ENCODE results near the gene GPC6.

GPC6 gene

GRCh38 chr13:94243551-94243950, 1016.9 kb downstream of the GPC6 start:
- TF ChIP-seq CTCF (conservative IDR thresholded peaks at IDR 0.05; ENCODE audit: low read depth, low read length), result no peak
- peak overlapping the region; percentile 21; the same call in 1 of the 2 replicates for H3K27ac ChIP-seq
- no peaks in the 10 kb centered on the region for H3K27me3 ChIP-seq (ENCODE audit: insufficient read depth, low read depth)
- peaks cover 17% of the 10 kb centered on the region for H3K4me1 ChIP-seq (ENCODE audit: low read depth, poor library complexity, severe bottlenecking)
- H3K9ac ChIP-seq, result no peak overlapping the region
- H4K20me1 ChIP-seq (ENCODE audit: insufficient read depth), result no peaks in the 10 kb centered on the region
- no peak overlapping the region for H2AFZ ChIP-seq (ENCODE audit: low read depth)
- H3K79me2 ChIP-seq (ENCODE audit: insufficient read depth, low read depth), result no peaks in the 10 kb centered on the region
- no peak overlapping the region for H3K4me3 ChIP-seq (IDR thresholded peaks at IDR 0.05; ENCODE audit: insufficient read depth, low read depth, low read length)
- no peaks in the 10 kb centered on the region for H3K36me3 ChIP-seq (ENCODE audit: insufficient read depth)
- H3K4me2 ChIP-seq, result peak overlapping the region; percentile 43

- Histone ChIP-seq H4K20me1 (ENCODE audit: insufficient read depth) (no peaks in the 10 kb centered on the region), H3K9ac (no peak overlapping the region), H3K27me3 (ENCODE audit: insufficient read depth, low read depth) (no peaks in the 10 kb centered on the region), H3K4me1 (ENCODE audit: low read depth, poor library complexity, severe bottlenecking) (peaks cover 17% of the 10 kb centered on the region), H2AFZ (ENCODE audit: low read depth) (no peak overlapping the region), H3K4me3 (IDR thresholded peaks at IDR 0.05; ENCODE audit: insufficient read depth, low read depth, low read length) (no peak overlapping the region), H3K79me2 (ENCODE audit: insufficient read depth, low read depth) (no peaks in the 10 kb centered on the region), H3K36me3 (ENCODE audit: insufficient read depth) (no peaks in the 10 kb centered on the region), H3K27ac (no peak overlapping the region), H3K4me2 (no peak overlapping the region)
- TF ChIP-seq CTCF (conservative IDR thresholded peaks at IDR 0.05; ENCODE audit: low read depth, low read length), result no peak
These were observed 1019.9 kb downstream of the GPC6 start for GRCh38 chr13:94246495-94246894.

- H3K27me3 ChIP-seq (ENCODE audit: insufficient read depth, low read depth), result no peaks in the 10 kb centered on the region
- H3K4me1 ChIP-seq (ENCODE audit: low read depth, poor library complexity, severe bottlenecking), result peaks cover 16% of the 10 kb centered on the region
- H3K27ac ChIP-seq, result no peak overlapping the region
- TF ChIP-seq CTCF (conservative IDR thresholded peaks at IDR 0.05; ENCODE audit: low read depth, low read length), result no peak
- no peak overlapping the region for H3K9ac ChIP-seq
- H3K79me2 ChIP-seq (ENCODE audit: insufficient read depth, low read depth), result no peaks in the 10 kb centered on the region
- H2AFZ ChIP-seq (ENCODE audit: low read depth), result no peak overlapping the region
- no peaks in the 10 kb centered on the region for H3K36me3 ChIP-seq (ENCODE audit: insufficient read depth)
- H4K20me1 ChIP-seq (ENCODE audit: insufficient read depth), result no peaks in the 10 kb centered on the region
- no peak overlapping the region for H3K4me2 ChIP-seq
- H3K4me3 ChIP-seq (IDR thresholded peaks at IDR 0.05; ENCODE audit: insufficient read depth, low read depth, low read length), result no peak overlapping the region
These were observed 1021.3 kb downstream of the GPC6 start for GRCh38 chr13:94247890-94248289.

GRCh38 chr13:94248454-94249228, 1022.0 kb downstream of the GPC6 start:
- Histone ChIP-seq H3K27me3 (ENCODE audit: insufficient read depth, low read depth) (no peaks in the 10 kb centered on the region), H3K4me1 (ENCODE audit: low read depth, poor library complexity, severe bottlenecking) (peaks cover 9% of the 10 kb centered on the region), H3K4me3 (IDR thresholded peaks at IDR 0.05; ENCODE audit: insufficient read depth, low read depth, low read length) (no peak overlapping the region), H3K79me2 (ENCODE audit: insufficient read depth, low read depth) (no peaks in the 10 kb centered on the region), H3K27ac (no peak overlapping the region), H4K20me1 (ENCODE audit: insufficient read depth) (no peaks in the 10 kb centered on the region), H2AFZ (ENCODE audit: low read depth) (no peak overlapping the region), H3K36me3 (ENCODE audit: insufficient read depth) (no peaks in the 10 kb centered on the region), H3K9ac (no peak overlapping the region), H3K4me2 (no peak overlapping the region)
- no peak for TF ChIP-seq CTCF (conservative IDR thresholded peaks at IDR 0.05; ENCODE audit: low read depth, low read length)
